IPS DF 6.9 (cell line): Measurements from ENCODE around the gene STRN3.
"Not testable (repeated sequence)": the region's sequence is repeated elsewhere in the genome, so short reads cannot be mapped to it uniquely, and the experiment has no call there.

ENCODE experiments used
- DNase-seq: peaks from one replicate; pipeline ENCODE4 v3.0.0-alpha.2; 2013; ENCODE audit warnings: low read depth, low spot score
- H3K27ac ChIP-seq: one replicate; pipeline ENCODE4 v1.5.1; 2013; ENCODE audit warnings: low read length, control low read depth
- H3K27me3 ChIP-seq: 2 replicates; pipeline ENCODE4 v1.6.1; 2013; ENCODE audit warnings: mild to moderate bottlenecking, low read length; ENCODE audit not compliant: control insufficient read depth, insufficient read depth
- H3K36me3 ChIP-seq: 2 replicates; pipeline ENCODE4 v1.6.1; 2013; ENCODE audit warnings: low read length; ENCODE audit not compliant: control insufficient read depth, insufficient read depth
- H3K4me1 ChIP-seq: 2 replicates; pipeline ENCODE4 v1.6.1; 2013; ENCODE audit warnings: low read length; ENCODE audit not compliant: control insufficient read depth, insufficient read depth
- H3K4me3 ChIP-seq: 2 replicates; pipeline ENCODE4 v1.5.1; 2013; ENCODE audit warnings: mild to moderate bottlenecking, low read length
- H3K9me3 ChIP-seq: 2 replicates; pipeline ENCODE4 v1.6.1; 2013; ENCODE audit warnings: low read length, inconsistent platforms; ENCODE audit not compliant: control insufficient read depth, insufficient read depth
- WGBS: extraction: QIAGEN DNeasy Blood & Tissue Kit; methylation state at CpG from one replicate; pipeline ENCODE4 v1.1.7; 2013; ENCODE audit warnings: mixed read lengths, missing lambda C conversion rate; ENCODE audit not compliant: insufficient read length, insufficient coverage; 5-methylcytosine and 5-hydroxymethylcytosine counted together

Gene STRN3

DNA sequence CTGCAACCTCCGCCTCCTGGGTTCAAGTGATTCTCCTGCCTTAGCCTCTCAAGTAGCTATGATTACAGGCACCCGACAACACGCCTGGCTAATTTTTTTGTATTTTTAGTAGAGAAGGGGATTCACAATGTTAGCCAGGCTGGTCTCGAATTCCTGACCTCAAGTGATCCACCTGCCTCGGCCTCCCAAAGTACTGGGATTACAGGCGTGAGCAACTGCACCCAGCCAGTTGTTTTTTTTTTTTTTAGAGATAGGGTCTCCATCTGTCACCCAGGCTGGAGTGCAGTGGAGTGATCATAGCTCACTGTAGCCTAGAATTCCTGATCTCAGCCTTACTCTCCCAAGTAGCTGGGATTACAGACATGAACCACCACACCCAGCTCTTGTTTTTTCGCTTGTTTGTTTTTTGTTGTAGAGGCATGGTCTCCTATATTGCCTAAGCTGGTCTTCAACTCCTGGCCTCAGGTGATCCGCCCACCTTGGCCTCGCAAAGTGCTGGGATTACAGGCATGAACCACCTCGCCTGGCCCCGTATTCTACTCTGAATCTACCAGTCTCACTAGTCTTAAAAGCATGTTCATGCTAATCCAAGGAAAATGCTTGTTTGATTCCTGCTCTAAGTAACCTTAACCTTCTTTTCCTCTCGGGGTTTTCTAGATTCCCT, 31.7 kb upstream of the STRN3 start:
- no CpG with 5 or more reads among the region's 12 CpGs for WGBS
- Histone ChIP-seq H3K36me3 (no peaks in the 10 kb centered on the region), H3K4me1 (peaks cover 3% of the 10 kb centered on the region; the same call in 1 of the 2 replicates), H3K27me3 (no peaks in the 10 kb centered on the region), H3K9me3 (no peaks in the 10 kb centered on the region; the same call in 1 of the 2 replicates), H3K4me3 (no peak overlapping the region), H3K27ac (no peak overlapping the region)
- DNase-seq = no peak

DNA sequence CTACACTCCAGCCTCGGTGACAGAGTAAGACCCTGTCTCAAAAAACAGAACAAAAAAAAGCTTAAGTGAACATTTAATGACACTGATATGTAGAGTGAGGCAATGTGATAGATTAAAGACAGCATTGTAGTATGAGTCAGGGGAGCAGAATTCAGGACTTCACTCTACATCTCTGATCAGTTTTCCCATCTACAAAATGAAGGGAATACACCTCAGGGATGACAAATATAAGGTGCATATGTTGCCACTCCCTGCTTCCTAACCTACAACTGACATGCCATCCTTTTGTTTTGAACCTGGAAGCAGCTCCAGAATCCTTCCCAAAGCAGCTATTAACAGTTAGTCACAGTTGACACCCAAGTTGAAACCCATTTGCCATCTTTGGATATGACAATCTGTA, 30.9 kb upstream of the STRN3 start:
- no peaks in the 10 kb centered on the region for H3K9me3 ChIP-seq
- WGBS = no CpG with 5 or more reads among the region's 1 CpG
- H3K27ac ChIP-seq = no peak overlapping the region
- no peak for DNase-seq
- H3K27me3 ChIP-seq = no peaks in the 10 kb centered on the region
- no peaks in the 10 kb centered on the region for H3K36me3 ChIP-seq
- H3K4me3 ChIP-seq = no peak overlapping the region
- peaks cover 3% of the 10 kb centered on the region; the same call in 1 of the 2 replicates for H3K4me1 ChIP-seq

GRCh38 chr14:31052905-31053586, 26.9 kb upstream of the STRN3 start:
- H3K9me3 ChIP-seq, H3K27ac ChIP-seq, H3K4me3 ChIP-seq, H3K27me3 ChIP-seq, H3K36me3 ChIP-seq, H3K4me1 ChIP-seq, DNase-seq: not testable (repeated sequence)
- no CpG with 5 or more reads among the region's 9 CpGs for WGBS

DNA sequence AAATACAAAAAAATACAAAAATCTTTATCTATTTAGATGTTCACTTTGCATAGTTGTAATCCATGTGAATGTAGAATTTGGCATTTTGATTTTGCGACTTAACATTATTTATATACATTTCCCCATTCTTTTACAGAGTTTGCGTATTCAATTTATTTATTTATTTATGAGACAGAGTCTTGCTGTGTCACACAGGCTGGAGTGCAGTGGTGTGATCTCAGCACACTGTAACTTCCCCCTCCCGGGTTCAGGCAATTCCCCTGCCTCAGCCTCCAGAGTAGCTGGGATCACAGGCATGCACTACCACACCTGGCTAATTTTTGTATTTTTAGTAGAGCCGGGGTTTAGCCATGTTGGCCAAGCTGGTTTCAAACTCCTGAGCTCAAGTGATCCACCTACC, 25.3 kb upstream of the STRN3 start:
- Histone ChIP-seq H3K27ac (no peak overlapping the region), H3K36me3 (no peaks in the 10 kb centered on the region), H3K27me3 (no peaks in the 10 kb centered on the region), H3K9me3 (no peaks in the 10 kb centered on the region), H3K4me3 (no peak overlapping the region), H3K4me1 (no peaks in the 10 kb centered on the region)
- no peak for DNase-seq
- no CpG with 5 or more reads among the region's 4 CpGs for WGBS

DNA sequence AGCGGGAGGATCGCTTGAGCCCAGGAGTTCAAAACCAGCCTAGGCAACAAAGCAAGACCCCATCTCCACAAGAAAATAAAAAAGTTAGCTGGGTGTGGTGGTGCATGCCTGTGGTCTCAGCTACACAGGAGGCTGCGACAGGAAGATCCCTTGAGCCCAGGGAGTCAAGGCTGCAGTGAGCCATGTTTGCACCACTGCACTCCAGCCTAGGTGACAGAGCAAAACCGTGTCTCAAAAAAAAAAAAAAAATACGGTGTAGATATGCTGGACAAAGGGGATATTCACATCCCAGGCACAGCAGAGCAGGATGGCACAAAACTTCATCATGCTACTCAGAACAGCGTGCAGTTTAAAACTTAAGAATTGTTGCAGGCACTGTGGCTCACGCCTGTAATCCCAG, 24.8 kb upstream of the STRN3 start:
- DNase-seq = no peak
- Histone ChIP-seq H3K4me1 (no peaks in the 10 kb centered on the region), H3K36me3 (no peaks in the 10 kb centered on the region), H3K27ac (no peak overlapping the region), H3K4me3 (no peak overlapping the region), H3K9me3 (no peaks in the 10 kb centered on the region), H3K27me3 (no peaks in the 10 kb centered on the region)
- WGBS = no CpG with 5 or more reads among the region's 7 CpGs

DNA sequence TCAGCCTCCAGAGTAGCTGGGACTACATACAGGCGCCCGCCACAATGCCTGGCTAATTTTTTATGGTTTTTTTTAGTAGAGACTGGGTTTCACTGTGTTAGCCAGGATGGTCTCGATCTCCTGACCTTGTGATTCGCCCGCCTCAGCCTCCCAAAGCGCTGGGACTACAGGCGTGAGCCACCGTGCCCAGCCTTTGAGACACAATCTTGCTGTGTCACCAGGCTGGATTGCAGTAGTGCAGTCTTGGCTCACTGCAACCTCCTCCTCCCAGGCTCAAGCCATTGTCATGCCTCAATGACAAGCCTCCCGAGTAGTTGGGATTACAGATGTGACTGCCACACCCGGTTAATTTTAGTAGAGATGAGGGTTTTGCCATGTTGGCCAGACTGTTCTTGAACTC, 21.3 kb upstream of the STRN3 start:
- H3K4me1 ChIP-seq = no peaks in the 10 kb centered on the region
- no CpG with 5 or more reads among the region's 10 CpGs for WGBS
- no peaks in the 10 kb centered on the region for H3K27me3 ChIP-seq
- no peak for DNase-seq
- no peak overlapping the region for H3K4me3 ChIP-seq
- H3K27ac ChIP-seq = no peak overlapping the region
- no peaks in the 10 kb centered on the region for H3K36me3 ChIP-seq
- no peaks in the 10 kb centered on the region for H3K9me3 ChIP-seq

- Histone ChIP-seq H3K27ac (no peak overlapping the region), H3K9me3 (no peaks in the 10 kb centered on the region), H3K4me3 (no peak overlapping the region), H3K27me3 (no peaks in the 10 kb centered on the region), H3K4me1 (no peaks in the 10 kb centered on the region), H3K36me3 (no peaks in the 10 kb centered on the region)
- no CpG with 5 or more reads among the region's 8 CpGs for WGBS
- DNase-seq = no peak
Measured at GRCh38 chr14:31045501-31046080, 19.4 kb upstream of the STRN3 start.

GRCh38 chr14:31043379-31043778, 17.2 kb upstream of the STRN3 start:
- Histone ChIP-seq H3K4me1 (no peaks in the 10 kb centered on the region), H3K27me3 (no peaks in the 10 kb centered on the region), H3K36me3 (no peaks in the 10 kb centered on the region), H3K4me3 (no peak overlapping the region), H3K9me3 (no peaks in the 10 kb centered on the region), H3K27ac (no peak overlapping the region)
- WGBS = no CpG with 5 or more reads among the region's 3 CpGs
- DNase-seq = no peak

- no CpG with 5 or more reads among the region's 10 CpGs for WGBS
- H3K36me3 ChIP-seq, H3K9me3 ChIP-seq, H3K4me1 ChIP-seq, H3K4me3 ChIP-seq, DNase-seq, H3K27me3 ChIP-seq, H3K27ac ChIP-seq: not testable (repeated sequence)
Measured at GRCh38 chr14:31042893-31043292, 16.7 kb upstream of the STRN3 start.

DNA sequence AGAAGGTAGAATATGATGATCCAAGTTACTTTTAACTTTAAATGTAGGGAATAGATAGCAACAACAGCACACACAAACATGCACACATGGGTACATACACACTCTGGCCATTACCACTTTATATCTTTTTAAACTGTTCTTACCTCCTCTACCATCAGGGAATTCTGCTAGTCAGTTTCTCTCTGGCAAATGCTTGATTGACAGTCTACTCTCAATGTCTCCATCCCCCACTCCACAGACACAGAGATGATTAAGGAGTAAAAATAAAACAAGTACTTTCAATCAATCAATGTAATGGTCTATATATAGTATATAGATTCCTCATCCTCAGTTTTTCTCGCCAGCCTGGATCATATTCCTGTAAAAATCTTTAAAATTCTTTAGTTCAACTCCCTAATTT, 16.1 kb upstream of the STRN3 start:
- DNase-seq = no peak
- WGBS = no CpG with 5 or more reads among the region's 1 CpG
- Histone ChIP-seq H3K27ac (no peak overlapping the region), H3K36me3 (no peaks in the 10 kb centered on the region), H3K9me3 (no peaks in the 10 kb centered on the region), H3K4me3 (no peak overlapping the region), H3K27me3 (no peaks in the 10 kb centered on the region), H3K4me1 (no peaks in the 10 kb centered on the region)
